GM12873 (cell line): ENCODE measurements around the gene RNF2.

Experiments
- TF ChIP-seq, protein P1 (sequence below): IDR thresholded peaks from 2 replicates; pipeline ENCODE4 v1.5.1; 2012; ENCODE audit warnings: low read depth, mild to moderate bottlenecking, moderate library complexity, low read length, control low read depth; ENCODE audit not compliant: insufficient read depth; ENCODE audit errors: missing control alignments

The RNF2 gene

DNA sequence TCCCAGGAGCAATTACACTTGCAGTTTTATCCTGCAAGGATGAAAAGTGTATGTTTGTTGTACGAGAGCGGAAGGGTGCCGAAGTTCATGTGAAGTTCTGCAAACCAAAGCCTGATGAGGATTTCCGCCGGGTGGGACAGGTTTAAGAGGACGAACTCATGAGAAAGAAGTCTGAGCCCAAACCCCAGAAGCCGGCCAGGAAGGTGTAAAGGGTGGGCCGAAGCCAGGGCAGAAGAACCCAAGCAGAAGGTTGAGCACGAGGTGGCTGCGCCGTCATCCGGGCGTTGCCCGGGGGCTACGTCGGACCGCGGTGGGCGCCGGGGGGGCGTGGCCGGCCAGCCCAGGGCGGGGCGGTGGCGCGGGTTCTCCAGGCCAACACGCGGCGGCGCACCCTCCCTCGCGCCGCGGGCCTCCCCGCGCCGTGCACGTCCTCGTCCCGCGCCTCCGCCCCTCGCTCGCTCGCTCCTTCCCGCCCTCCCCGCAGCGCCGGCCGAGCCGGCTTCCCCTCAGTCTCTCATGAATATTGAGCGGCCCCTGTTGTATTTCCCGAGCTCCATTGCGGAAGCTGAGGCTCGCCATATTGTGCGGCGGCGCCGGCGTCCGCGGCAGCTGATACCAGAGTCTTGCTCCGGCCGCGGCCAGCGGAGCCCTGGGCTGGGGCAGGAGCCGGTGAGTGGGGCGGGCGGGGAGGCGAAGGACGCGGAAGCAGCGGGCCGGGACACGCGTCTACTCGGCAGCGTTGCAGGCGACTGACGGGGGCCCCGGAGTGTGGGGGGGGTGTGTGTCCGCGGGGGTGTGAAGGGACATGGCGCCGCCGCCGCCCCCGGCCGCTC is at the start of gene RNF2:
Gene RNF2, plus strand, starts transcription at position 578 of the 833 bp plus-strand sequence. CDS start 41,996 bp downstream, outside the sequence.
- TF ChIP-seq, protein P1, sequence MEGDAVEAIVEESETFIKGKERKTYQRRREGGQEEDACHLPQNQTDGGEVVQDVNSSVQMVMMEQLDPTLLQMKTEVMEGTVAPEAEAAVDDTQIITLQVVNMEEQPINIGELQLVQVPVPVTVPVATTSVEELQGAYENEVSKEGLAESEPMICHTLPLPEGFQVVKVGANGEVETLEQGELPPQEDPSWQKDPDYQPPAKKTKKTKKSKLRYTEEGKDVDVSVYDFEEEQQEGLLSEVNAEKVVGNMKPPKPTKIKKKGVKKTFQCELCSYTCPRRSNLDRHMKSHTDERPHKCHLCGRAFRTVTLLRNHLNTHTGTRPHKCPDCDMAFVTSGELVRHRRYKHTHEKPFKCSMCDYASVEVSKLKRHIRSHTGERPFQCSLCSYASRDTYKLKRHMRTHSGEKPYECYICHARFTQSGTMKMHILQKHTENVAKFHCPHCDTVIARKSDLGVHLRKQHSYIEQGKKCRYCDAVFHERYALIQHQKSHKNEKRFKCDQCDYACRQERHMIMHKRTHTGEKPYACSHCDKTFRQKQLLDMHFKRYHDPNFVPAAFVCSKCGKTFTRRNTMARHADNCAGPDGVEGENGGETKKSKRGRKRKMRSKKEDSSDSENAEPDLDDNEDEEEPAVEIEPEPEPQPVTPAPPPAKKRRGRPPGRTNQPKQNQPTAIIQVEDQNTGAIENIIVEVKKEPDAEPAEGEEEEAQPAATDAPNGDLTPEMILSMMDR: no peak

DNA sequence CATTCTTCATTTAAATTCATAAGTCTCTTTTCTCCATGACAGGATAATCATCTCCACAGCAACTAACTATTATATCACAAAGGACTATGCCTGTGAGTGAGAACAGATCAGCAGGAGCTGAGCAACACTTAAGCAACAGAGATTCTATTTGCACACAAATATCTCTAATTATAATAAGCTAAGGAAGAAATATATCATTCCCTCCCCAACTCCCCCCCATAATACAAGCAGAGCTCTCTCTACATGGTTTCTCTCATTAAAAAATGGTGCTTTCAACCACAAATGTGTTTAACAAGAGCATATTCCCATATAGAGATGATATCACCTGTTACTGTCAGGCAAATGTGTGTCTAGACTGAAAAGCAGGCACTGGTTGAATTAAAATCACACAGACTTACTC is 36.5 kb upstream of the RNF2 start:
- TF ChIP-seq, protein P1: no peak

- TF ChIP-seq, protein P1: no peak
Measured at GRCh38 chr1:185010361-185010760, 35.0 kb upstream of the RNF2 start.

GRCh38 chr1:185014941-185015340 is 30.4 kb upstream of the RNF2 start:
- TF ChIP-seq, protein P1: no peak

GRCh38 chr1:185015631-185016030 is 29.7 kb upstream of the RNF2 start:
- TF ChIP-seq, protein P1: no peak

- TF ChIP-seq, protein P1: no peak
Measured at GRCh38 chr1:185016880-185017279, 28.5 kb upstream of the RNF2 start.

GRCh38 chr1:185017338-185017737 is 28.0 kb upstream of the RNF2 start:
- TF ChIP-seq, protein P1: no peak
